Activated CD8-positive, alpha-beta T cell treated with anti-CD3 and anti-CD28 coated beads for 36 hours (primary cell): ENCODE data around the gene PALLD. TPM values are rescaled to one million over a fixed set of nuclear protein-coding genes. Genes with fewer than 3 reads are reported as not detected.

Experiments used
- ATAC-seq: fragments of 200-7000 bp; cut with Tn5 transposase; one replicate; pipeline ENCODE4 v1.10.0; 2021; ENCODE audit warnings: mild to moderate bottlenecking, moderate library complexity
- CTCF ChIA-PET: fragments of 350-600 bp; sonication (Branson Sonifier 250); formaldehyde crosslinking; loops from one replicate; lab custom pipeline; 2021; ENCODE audit warnings: antibody characterized with exemption; lab: Charles Lee
- POLR2A ChIA-PET: fragments of 350-600 bp; sonication (Branson Sonifier 250); formaldehyde crosslinking; loops from one replicate; lab custom pipeline; 2021; ENCODE audit warnings: antibody characterized with exemption; lab: Charles Lee
- DNase-seq: peaks from one replicate; pipeline ENCODE4 v3.0.0-alpha.2; 2020
- H3K27ac Mint-ChIP-seq: one replicate; pipeline ENCODE4 v1.8.0; 2021; ENCODE audit warnings: mild to moderate bottlenecking, mixed read lengths
- H3K27me3 Mint-ChIP-seq: one replicate; pipeline ENCODE4 v1.8.0; 2021; ENCODE audit warnings: mixed read lengths
- H3K36me3 Mint-ChIP-seq: one replicate; pipeline ENCODE4 v1.8.0; 2021; ENCODE audit warnings: low read depth, mixed read lengths
- H3K4me1 Mint-ChIP-seq: one replicate; pipeline ENCODE4 v1.8.0; 2021; ENCODE audit warnings: low read depth, mixed read lengths
- H3K4me3 Mint-ChIP-seq: one replicate; pipeline ENCODE4 v1.8.0; 2021; ENCODE audit warnings: mild to moderate bottlenecking, moderate library complexity, mixed read lengths
- H3K9me3 Mint-ChIP-seq: one replicate; pipeline ENCODE4 v1.8.0; 2021; ENCODE audit warnings: mixed read lengths
- CTCF ChIP-seq: fragments of 200-600 bp; IDR thresholded peaks from one replicate; pipeline ENCODE4 v1.8.0; 2022; ENCODE audit warnings: antibody characterized with exemption, mild to moderate bottlenecking
- intact Hi-C: fragments of 100-400 bp; cut with micrococcal nuclease; formaldehyde crosslinking; loops from one replicate; pipeline ENCODE4 v1.10.0; 2022
- total RNA-seq, 2 experiments: library from RNA; stranded (reverse); gene quantifications; one replicate each; pipeline ENCODE4 v1.2.3, GENCODE V29; 2021

Gene PALLD
- total RNA-seq, 2 experiments from 2014 or later, result 0.41 to 0.60 TPM

- POLR2A ChIA-PET, result no interaction called here
- intact Hi-C loops, result no loop called here
- Mint-ChIP-seq H3K9me3 (no peaks in the 10 kb centered on the region), H3K4me1 (peaks cover 7% of the 10 kb centered on the region), H3K36me3 (no peaks in the 10 kb centered on the region), H3K4me3 (no peak overlapping the region), H3K27ac (no peak overlapping the region), H3K27me3 (no peaks in the 10 kb centered on the region)
- CTCF ChIA-PET, result no interaction called here
- ATAC-seq, result no peak
- TF ChIP-seq CTCF, result no peak
- DNase-seq, result no peak
Observed at GRCh38 chr4:168707205-168707604, 210.4 kb downstream of the PALLD start.

- intact Hi-C loops, result no loop called here
- TF ChIP-seq CTCF, result no peak
- ChIA-PET CTCF (no interaction called here), POLR2A (no interaction called here)
- no peak overlapping the region for H3K4me3 Mint-ChIP-seq
- DNase-seq (no peak), ATAC-seq (no peak)
- no peak overlapping the region for H3K27ac Mint-ChIP-seq
- H3K4me1 Mint-ChIP-seq, result peaks cover 7% of the 10 kb centered on the region
- no peaks in the 10 kb centered on the region for H3K9me3 Mint-ChIP-seq
- no peaks in the 10 kb centered on the region for H3K36me3 Mint-ChIP-seq
- no peaks in the 10 kb centered on the region for H3K27me3 Mint-ChIP-seq
Observed at GRCh38 chr4:168708108-168708507, 211.3 kb downstream of the PALLD start.

GRCh38 chr4:168710353-168710946 lies 213.6 kb downstream of the PALLD start:
- POLR2A ChIA-PET, result no interaction called here
- Mint-ChIP-seq H3K4me1 (peaks cover 7% of the 10 kb centered on the region), H3K27ac (no peak overlapping the region), H3K4me3 (no peak overlapping the region), H3K9me3 (no peaks in the 10 kb centered on the region), H3K27me3 (no peaks in the 10 kb centered on the region), H3K36me3 (no peaks in the 10 kb centered on the region)
- TF ChIP-seq CTCF, result no peak
- CTCF ChIA-PET, result interaction anchor here (0.6 to 1.4 kb wide), 4 partner anchors 10 to 213 kb away, joined by 3 to 4 read pairs (median 3); no protein-coding TSS in a partner anchor
- intact Hi-C loops, result no loop called here
- ATAC-seq (no peak), DNase-seq (peak; percentile 7)

- Mint-ChIP-seq H3K4me1 (peaks cover 7% of the 10 kb centered on the region), H3K9me3 (no peaks in the 10 kb centered on the region), H3K27me3 (no peaks in the 10 kb centered on the region), H3K4me3 (no peak overlapping the region), H3K36me3 (no peaks in the 10 kb centered on the region), H3K27ac (no peak overlapping the region)
- ChIA-PET CTCF (interaction anchor here (1.2 to 1.4 kb wide), 2 partner anchors 9 to 212 kb away, joined by 3 to 4 read pairs; no protein-coding TSS in a partner anchor), POLR2A (no interaction called here)
- ATAC-seq, result peak; percentile 42
- DNase-seq, result peak; percentile 2
- intact Hi-C loops, result no loop called here
- TF ChIP-seq CTCF, result no peak
Observed at GRCh38 chr4:168711197-168712140, 214.6 kb downstream of the PALLD start.
